SIG-M5 (cell line): ENCODE measurements around the gene ARHGEF39.

Experiments
- DNase-seq: peaks from one replicate; lab custom pipeline; 2025; lab: John Stamatoyannopoulos, UW

ARHGEF39 gene

GRCh38 chr9:35691334-35691650, 26.3 kb upstream of the ARHGEF39 start:
- DNase-seq: no peak

GRCh38 chr9:35690614-35691333, 25.8 kb upstream of the ARHGEF39 start:
- no peak for DNase-seq

- no peak for DNase-seq
Observed at GRCh38 chr9:35690294-35690613, 25.3 kb upstream of the ARHGEF39 start.

GRCh38 chr9:35689542-35690293, 24.7 kb upstream of the ARHGEF39 start, which contains the start of gene TPM2:
TPM2 (minus strand) TSS chr9:35689925; CDS start chr9:35689817, 108 bp downstream.
- DNase-seq: no peak

GRCh38 chr9:35688558-35689541, 23.9 kb upstream of the ARHGEF39 start:
- no peak for DNase-seq

- no peak for DNase-seq
Observed at GRCh38 chr9:35687972-35688557, 23.1 kb upstream of the ARHGEF39 start.

GRCh38 chr9:35687306-35687705, 22.3 kb upstream of the ARHGEF39 start:
- no peak for DNase-seq

GRCh38 chr9:35686222-35687203, 21.5 kb upstream of the ARHGEF39 start:
- DNase-seq: no peak

- no peak for DNase-seq
Observed at GRCh38 chr9:35685506-35685905, 20.5 kb upstream of the ARHGEF39 start.

GRCh38 chr9:35684921-35685320, 19.9 kb upstream of the ARHGEF39 start:
- no peak for DNase-seq

GRCh38 chr9:35683323-35683722, 18.3 kb upstream of the ARHGEF39 start:
- DNase-seq: no peak

- DNase-seq: no peak
Observed at GRCh38 chr9:35682520-35683315, 17.7 kb upstream of the ARHGEF39 start.

- no peak for DNase-seq
Observed at GRCh38 chr9:35682051-35682450, 17.1 kb upstream of the ARHGEF39 start.

GRCh38 chr9:35681341-35682002, 16.5 kb upstream of the ARHGEF39 start:
- no peak for DNase-seq

GRCh38 chr9:35680331-35681105, 15.5 kb upstream of the ARHGEF39 start:
- no peak for DNase-seq

GRCh38 chr9:35679766-35680330, 14.9 kb upstream of the ARHGEF39 start:
- DNase-seq: no peak

- no peak for DNase-seq
Observed at GRCh38 chr9:35679091-35679490, 14.1 kb upstream of the ARHGEF39 start.

- no peak for DNase-seq
Observed at GRCh38 chr9:35675732-35676392, 10.9 kb upstream of the ARHGEF39 start.
